MM.1S (cell line): ENCODE measurements around the gene HPSE2.

Source experiments
- DNase-seq: peaks from one replicate; pipeline ENCODE4 v3.0.0-alpha.2; 2015
- H2AFZ ChIP-seq: fragments of 300-600 bp; sonication (generic); 2 replicates; pipeline ENCODE4 v1.6.0; 2016; ENCODE audit warnings: antibody characterized with exemption, low read length
- H3F3A ChIP-seq: fragments of 300-600 bp; sonication (generic); 2 replicates; pipeline ENCODE4 v1.6.1; 2016; ENCODE audit warnings: mild to moderate bottlenecking, antibody characterized with exemption, low read length, moderate library complexity, mixed read lengths; ENCODE audit not compliant: insufficient read depth
- H3K27ac ChIP-seq: fragments of 300-600 bp; sonication (generic); 2 replicates; pipeline ENCODE4 v1.5.1; 2016; ENCODE audit warnings: mild to moderate bottlenecking, low read length
- H3K27me3 ChIP-seq: fragments of 300-600 bp; sonication (generic); replicated peaks from 2 replicates; pipeline ENCODE4 v1.6.0; 2016; ENCODE audit warnings: low read length; ENCODE audit not compliant: insufficient read depth
- H3K36me3 ChIP-seq: fragments of 300-600 bp; sonication (generic); replicated peaks from 2 replicates; pipeline ENCODE4 v1.6.1; 2016; ENCODE audit warnings: mild to moderate bottlenecking, low read length, mixed read lengths; ENCODE audit not compliant: insufficient read depth
- H3K4me1 ChIP-seq: fragments of 300-600 bp; sonication (generic); 2 replicates; pipeline ENCODE4 v1.6.1; 2016; ENCODE audit warnings: low read length, mixed read lengths
- H3K4me2 ChIP-seq: fragments of 300-600 bp; sonication (generic); 2 replicates; pipeline ENCODE4 v1.6.0; 2016; ENCODE audit warnings: low read depth, low read length
- H3K4me3 ChIP-seq: fragments of 300-600 bp; sonication (generic); 2 replicates; pipeline ENCODE4 v1.5.1; 2016; ENCODE audit warnings: low read length, mixed read lengths
- H3K79me2 ChIP-seq: fragments of 300-600 bp; sonication (generic); 2 replicates; pipeline ENCODE4 v1.6.1; 2016; ENCODE audit warnings: mixed run types, low read length, mixed read lengths
- H3K9ac ChIP-seq: fragments of 300-600 bp; sonication (generic); 2 replicates; pipeline ENCODE4 v1.6.1; 2016; ENCODE audit warnings: low read length, mixed read lengths
- H3K9me2 ChIP-seq: fragments of 300-600 bp; sonication (generic); replicated peaks from 2 replicates; pipeline ENCODE4 v1.6.1; 2016; ENCODE audit warnings: mild to moderate bottlenecking, low read length, mixed read lengths; ENCODE audit not compliant: insufficient read depth
- H3K9me3 ChIP-seq: fragments of 300-600 bp; sonication (generic); replicated peaks from 2 replicates; pipeline ENCODE4 v1.6.1; 2016; ENCODE audit warnings: mild to moderate bottlenecking, low read length, mixed read lengths; ENCODE audit not compliant: insufficient read depth
- H4K20me1 ChIP-seq: fragments of 300-600 bp; sonication (generic); 2 replicates; pipeline ENCODE4 v1.6.1; 2016; ENCODE audit warnings: mild to moderate bottlenecking, low read length, moderate library complexity, mixed read lengths; ENCODE audit not compliant: insufficient read depth
- CTCF ChIP-seq: fragments of 300-600 bp; sonication (generic); IDR thresholded peaks from 2 replicates; pipeline ENCODE4 v1.5.1; 2016; ENCODE audit warnings: antibody characterized with exemption, low read length, mixed read lengths
- EZH2 ChIP-seq: fragments of 300-600 bp; sonication (generic); optimal IDR thresholded peaks from 2 replicates; pipeline ENCODE3; 2017; ENCODE audit warnings: low read depth, mild to moderate bottlenecking, antibody characterized with exemption, low read length, mixed read lengths
- EZH2phosphoT487 ChIP-seq: fragments of 300-600 bp; sonication (generic); IDR thresholded peaks from 2 replicates; pipeline ENCODE4 v1.6.1; 2018; ENCODE audit warnings: antibody characterized with exemption, low read length

HPSE2 gene

GRCh38 chr10:98589007-98589406, 646.6 kb downstream of the HPSE2 start:
- Histone ChIP-seq H3K4me2 (no peak overlapping the region), H4K20me1 (no peaks in the 10 kb centered on the region), H3K27me3 (no peaks in the 10 kb centered on the region), H3K4me1 (no peaks in the 10 kb centered on the region), H3K79me2 (no peaks in the 10 kb centered on the region), H3F3A (no peaks in the 10 kb centered on the region), H3K9ac (no peak overlapping the region), H2AFZ (no peak overlapping the region), H3K9me3 (no peaks in the 10 kb centered on the region), H3K27ac (no peak overlapping the region), H3K4me3 (no peak overlapping the region), H3K36me3 (no peaks in the 10 kb centered on the region), H3K9me2 (no peaks in the 10 kb centered on the region)
- DNase-seq = no peak
- TF ChIP-seq CTCF = no peak
- no peak for TF ChIP-seq EZH2phosphoT487
- TF ChIP-seq EZH2 = no peak

- H3K4me3 ChIP-seq = no peak overlapping the region
- no peaks in the 10 kb centered on the region for H3F3A ChIP-seq
- no peaks in the 10 kb centered on the region for H3K36me3 ChIP-seq
- H4K20me1 ChIP-seq = no peaks in the 10 kb centered on the region
- H3K4me1 ChIP-seq = no peaks in the 10 kb centered on the region
- no peak for DNase-seq
- H3K79me2 ChIP-seq = no peaks in the 10 kb centered on the region
- no peak overlapping the region for H3K9ac ChIP-seq
- no peaks in the 10 kb centered on the region for H3K9me2 ChIP-seq
- no peak overlapping the region for H3K27ac ChIP-seq
- H3K27me3 ChIP-seq = no peaks in the 10 kb centered on the region
- no peaks in the 10 kb centered on the region for H3K9me3 ChIP-seq
- H3K4me2 ChIP-seq = no peak overlapping the region
- no peak overlapping the region for H2AFZ ChIP-seq
- TF ChIP-seq EZH2 = no peak
- TF ChIP-seq CTCF = no peak
- no peak for TF ChIP-seq EZH2phosphoT487
Measured at GRCh38 chr10:98587156-98587837, 648.4 kb downstream of the HPSE2 start.

GRCh38 chr10:98586096-98586495, 649.6 kb downstream of the HPSE2 start:
- H3F3A ChIP-seq = no peaks in the 10 kb centered on the region
- H3K27ac ChIP-seq = no peak overlapping the region
- H3K9ac ChIP-seq = no peak overlapping the region
- H4K20me1 ChIP-seq = no peaks in the 10 kb centered on the region
- DNase-seq = no peak
- no peaks in the 10 kb centered on the region for H3K36me3 ChIP-seq
- no peak overlapping the region for H3K4me3 ChIP-seq
- no peaks in the 10 kb centered on the region for H3K9me2 ChIP-seq
- TF ChIP-seq CTCF = no peak
- no peak for TF ChIP-seq EZH2phosphoT487
- no peak for TF ChIP-seq EZH2
- H3K4me1 ChIP-seq = no peaks in the 10 kb centered on the region
- H3K79me2 ChIP-seq = no peaks in the 10 kb centered on the region
- H3K4me2 ChIP-seq = no peak overlapping the region
- H3K27me3 ChIP-seq = no peaks in the 10 kb centered on the region
- no peaks in the 10 kb centered on the region for H3K9me3 ChIP-seq
- no peak overlapping the region for H2AFZ ChIP-seq
